H1 (cell line): ENCODE measurements around the gene NIPSNAP2. TPM values are rescaled to one million over a fixed set of nuclear protein-coding genes. Genes with fewer than 3 reads are reported as not detected.

Source experiments
- CTCF ChIA-PET: fragments of 300-600 bp; sonication (Branson Sonifier 250); formaldehyde crosslinking; loops from one replicate; lab custom pipeline; 2021; ENCODE audit not compliant: partially characterized antibody; lab: Charles Lee
- POLR2A ChIA-PET: fragments of 300-600 bp; sonication (Branson Sonifier 250); formaldehyde crosslinking; loops from one replicate; lab custom pipeline; 2021; ENCODE audit warnings: inconsistent platforms; ENCODE audit not compliant: partially characterized antibody; lab: Charles Lee
- DNase-seq, 2 experiments: peaks; one replicate each; pipeline versions ENCODE4 v3.0.0 to v3.0.0-alpha.2; 2010 to 2022; ENCODE audit warnings: low spot score in 2 of 2, low read depth in 1 of 2, mixed read lengths in 1 of 2
- FAIRE-seq: peaks from 2 replicates; lab custom pipeline; 2011; peaks lifted over from hg19 to GRCh38; lab: Jason Lieb, UNC
- H2AFZ ChIP-seq: 2 replicates; pipeline ENCODE4 v1.8.1; 2012; ENCODE audit warnings: low read length, inconsistent platforms
- H2AK5ac ChIP-seq: 2 replicates; pipeline ENCODE4 v1.6.1; 2013; ENCODE audit warnings: low read depth, low read length
- H2BK120ac ChIP-seq: replicated peaks from 2 replicates; pipeline ENCODE3; 2013; ENCODE audit warnings: low read depth, low read length, inconsistent platforms
- H2BK12ac ChIP-seq: 2 replicates; pipeline ENCODE4 v1.6.1; 2013; ENCODE audit warnings: low read depth, low read length
- H2BK15ac ChIP-seq: 2 replicates; pipeline ENCODE4 v1.6.1; 2013; ENCODE audit warnings: low read length
- H2BK20ac ChIP-seq: 2 replicates; pipeline ENCODE4 v1.6.1; 2013; ENCODE audit warnings: low read length
- H2BK5ac ChIP-seq: 2 replicates; pipeline ENCODE4 v1.6.1; 2013; ENCODE audit warnings: low read depth, low read length
- H3K14ac ChIP-seq: 2 replicates; pipeline ENCODE4 v1.6.1; 2013; ENCODE audit warnings: inconsistent platforms; ENCODE audit not compliant: insufficient read length
- H3K18ac ChIP-seq: 2 replicates; pipeline ENCODE4 v1.6.1; 2013; ENCODE audit warnings: low read length; ENCODE audit errors: extremely low read depth
- H3K23ac ChIP-seq: 2 replicates; pipeline ENCODE4 v1.6.1; 2013; ENCODE audit warnings: inconsistent platforms; ENCODE audit not compliant: insufficient read length
- H3K23me2 ChIP-seq: 2 replicates; pipeline ENCODE4 v1.6.1; 2013; ENCODE audit warnings: low read depth, low read length
- H3K27ac ChIP-seq: 2 replicates; pipeline ENCODE4 v1.6.1; 2011; ENCODE audit warnings: low read depth, low read length, inconsistent platforms
- H3K27me3 ChIP-seq, 4 experiments: replicated peaks in 1 of 4; 1 replicate in 1 of 4; 2 replicates in 3 of 4; pipeline versions ENCODE4 v1.6.1 to v1.8.1; 2011 to 2013; ENCODE audit warnings: low read length in 3 of 4, mild to moderate bottlenecking in 3 of 4, inconsistent platforms in 2 of 4, mixed read lengths in 2 of 4, moderate library complexity in 1 of 4; ENCODE audit not compliant: control insufficient read depth in 3 of 4, insufficient read depth in 3 of 4; ENCODE audit errors: extremely low read depth in 1 of 4
- H3K36me3 ChIP-seq, 4 experiments: 2 replicates each; pipeline versions ENCODE4 v1.6.1 to v1.8.1; 2011 to 2013; ENCODE audit warnings: mild to moderate bottlenecking in 4 of 4, low read length in 3 of 4, moderate library complexity in 2 of 4, control low read depth in 1 of 4, inconsistent platforms in 1 of 4; ENCODE audit not compliant: insufficient read depth in 4 of 4, control insufficient read depth in 2 of 4
- H3K4ac ChIP-seq: replicated peaks from 2 replicates; pipeline ENCODE3; 2013; ENCODE audit warnings: low read length, low read depth, mixed read lengths, inconsistent platforms; ENCODE audit not compliant: insufficient read length
- H3K4me1 ChIP-seq, 4 experiments: replicated peaks in 1 of 4; 1 replicate in 1 of 4; 2 replicates in 3 of 4; pipeline versions ENCODE4 v1.6.1 to v1.8.1; 2011 to 2013; ENCODE audit warnings: low read length in 3 of 4, inconsistent platforms in 2 of 4, mixed read lengths in 1 of 4; ENCODE audit not compliant: insufficient read depth in 4 of 4, control insufficient read depth in 3 of 4
- H3K4me2 ChIP-seq, 2 experiments: 2 replicates each; pipeline versions ENCODE4 v1.6.1 to v1.8.1; 2011 to 2013; ENCODE audit warnings: low read depth in 2 of 2, low read length in 2 of 2, control low read depth in 1 of 2, inconsistent platforms in 1 of 2, mild to moderate bottlenecking in 1 of 2; ENCODE audit not compliant: insufficient read depth in 1 of 2
- H3K4me3 ChIP-seq, 4 experiments: fragments of 200-600, 300-600 bp in 1 of 4; sonication (generic), shearing (Covaris generic), sonication (Bioruptor Twin) in 1 of 4; 2 replicates each; pipeline versions ENCODE4 v1.5.1 to v1.8.1; 2011 to 2016; ENCODE audit warnings: low read length in 4 of 4, low read depth in 3 of 4, control low read depth in 2 of 4, inconsistent platforms in 2 of 4, mild to moderate bottlenecking in 2 of 4, mixed read lengths in 1 of 4, moderate library complexity in 1 of 4; ENCODE audit not compliant: insufficient read depth in 2 of 4; ENCODE audit errors: extremely low read depth in 1 of 4
- H3K56ac ChIP-seq: replicated peaks from 2 replicates; pipeline ENCODE3; 2013; ENCODE audit warnings: low read depth, mild to moderate bottlenecking, mixed read lengths, low read length, inconsistent platforms; ENCODE audit not compliant: insufficient read length
- H3K79me1 ChIP-seq: 2 replicates; pipeline ENCODE4 v1.6.1; 2013; ENCODE audit warnings: low read depth, low read length, control low read depth
- H3K79me2 ChIP-seq, 2 experiments: 2 replicates each; pipeline versions ENCODE4 v1.6.1 to v1.8.1; 2012 to 2013; ENCODE audit warnings: low read length in 2 of 2, mild to moderate bottlenecking in 2 of 2, inconsistent platforms in 1 of 2; ENCODE audit not compliant: insufficient read depth in 2 of 2, control insufficient read depth in 1 of 2
- H3K9ac ChIP-seq, 4 experiments: replicated peaks in 1 of 4; 1 replicate in 1 of 4; 2 replicates in 3 of 4; pipeline versions ENCODE4 v1.6.1 to v1.8.1; 2011 to 2013; ENCODE audit warnings: low read depth in 3 of 4, low read length in 3 of 4, control low read depth in 2 of 4, mild to moderate bottlenecking in 2 of 4, moderate library complexity in 2 of 4, inconsistent platforms in 1 of 4; ENCODE audit errors: extremely low read depth in 1 of 4
- H3K9me3 ChIP-seq, 2 experiments: 2 replicates each; pipeline versions ENCODE4 v1.6.1 to v1.8.1; 2012 to 2013; ENCODE audit warnings: mild to moderate bottlenecking in 2 of 2, moderate library complexity in 2 of 2, control low read depth in 1 of 2, inconsistent platforms in 1 of 2, low read depth in 1 of 2, low read length in 1 of 2, mixed read lengths in 1 of 2; ENCODE audit not compliant: insufficient read depth in 2 of 2
- H4K20me1 ChIP-seq, 2 experiments: replicated peaks in 1 of 2; 2 replicates each; pipeline versions ENCODE3 to v1.8.1; 2011 to 2013; ENCODE audit warnings: inconsistent platforms in 2 of 2, low read length in 2 of 2, mild to moderate bottlenecking in 1 of 2; ENCODE audit not compliant: insufficient read depth in 2 of 2, control insufficient read depth in 1 of 2
- H4K5ac ChIP-seq: 2 replicates; pipeline ENCODE4 v1.6.1; 2013; ENCODE audit warnings: low read length, low read depth, mixed read lengths, inconsistent platforms; ENCODE audit not compliant: insufficient read length
- H4K8ac ChIP-seq: 2 replicates; pipeline ENCODE4 v1.8.0; 2013; ENCODE audit warnings: mild to moderate bottlenecking, moderate library complexity, low read length, inconsistent platforms; ENCODE audit not compliant: insufficient read depth; ENCODE audit errors: extremely low read depth
- H4K91ac ChIP-seq: replicated peaks from 2 replicates; pipeline ENCODE3; 2013; ENCODE audit warnings: low read length, mixed read lengths, inconsistent platforms; ENCODE audit not compliant: insufficient read length
- ASH2L ChIP-seq: fragments of 200-600, 300-600 bp; sonication (generic); IDR thresholded peaks from one replicate; pipeline ENCODE4 v1.7.1; 2017; ENCODE audit warnings: low read length
- BRCA1 ChIP-seq: IDR thresholded peaks from 2 replicates; pipeline ENCODE4 v1.6.1; 2012; ENCODE audit warnings: low read depth, low read length, improper control_type of control experiment
- CTBP2 ChIP-seq: IDR thresholded peaks from 2 replicates; pipeline ENCODE4 v1.7.0; 2011; ENCODE audit warnings: borderline replicate concordance, mild to moderate bottlenecking, moderate library complexity, mixed read lengths, low read length; ENCODE audit not compliant: insufficient read depth, insufficient read length
- CTCF ChIP-seq, 3 experiments: IDR thresholded peaks; 1 replicate in 2 of 3; 2 replicates in 1 of 3; pipeline versions ENCODE4 v1.5.1 to v1.6.1; 2011; ENCODE audit warnings: low read length in 3 of 3, mild to moderate bottlenecking in 3 of 3, inconsistent platforms in 2 of 3, low read depth in 1 of 3, moderate library complexity in 1 of 3; ENCODE audit not compliant: insufficient read depth in 1 of 3; ENCODE audit errors: control extremely low read depth in 1 of 3
- EZH2 ChIP-seq: fragments of 200-600 bp; sonication (generic); IDR thresholded peaks from 2 replicates; pipeline ENCODE4 v1.7.1; 2012; ENCODE audit warnings: low read depth, mild to moderate bottlenecking, moderate library complexity, low read length, inconsistent platforms; ENCODE audit not compliant: severe bottlenecking
- JUN ChIP-seq: IDR thresholded peaks from 2 replicates; pipeline ENCODE4 v1.6.1; 2011; ENCODE audit warnings: low read depth, mild to moderate bottlenecking, improper control_type of control experiment, low read length
- NANOG ChIP-seq: IDR thresholded peaks from 2 replicates; pipeline ENCODE4 v1.6.1; 2011; ENCODE audit warnings: low read length, low read depth, mild to moderate bottlenecking, inconsistent platforms; ENCODE audit not compliant: insufficient read depth, poor library complexity, severe bottlenecking
- POLR2A ChIP-seq, 2 experiments: IDR thresholded peaks; 1 replicate in 1 of 2; 2 replicates in 1 of 2; pipeline ENCODE4 v1.6.1; 2011; ENCODE audit warnings: low read depth in 2 of 2, low read length in 2 of 2, mild to moderate bottlenecking in 2 of 2; ENCODE audit errors: control extremely low read depth in 1 of 2
- POLR2AphosphoS5 ChIP-seq: IDR thresholded peaks from 2 replicates; pipeline ENCODE4 v1.6.1; 2011; ENCODE audit warnings: low read depth, low read length
- RFX5 ChIP-seq: IDR thresholded peaks from 2 replicates; pipeline ENCODE4 v1.6.1; 2011; ENCODE audit warnings: low read depth, low read length, improper control_type of control experiment, borderline replicate concordance
- SIX5 ChIP-seq: IDR thresholded peaks from 2 replicates; pipeline ENCODE4 v1.6.1; 2011; ENCODE audit warnings: mild to moderate bottlenecking, low read depth, low read length
- SP2 ChIP-seq: IDR thresholded peaks from 2 replicates; pipeline ENCODE4 v1.6.1; 2012; ENCODE audit warnings: mild to moderate bottlenecking, low read length, inconsistent platforms
- TCF12 ChIP-seq: IDR thresholded peaks from 2 replicates; pipeline ENCODE4 v1.6.1; 2011; ENCODE audit warnings: low read depth, mild to moderate bottlenecking, low read length
- WGBS, 2 experiments: shearing (Covaris generic) in 1 of 2; methylation state at CpG; one replicate each; pipeline versions ENCODE4 v1.1.6 to v1.1.7; 2013 to 2015; ENCODE audit warnings: low lambda C conversion rate in 2 of 2, mixed read lengths in 2 of 2, inconsistent platforms in 1 of 2, low coverage in 1 of 2, missing lambda C conversion rate in 1 of 2; ENCODE audit not compliant: insufficient replicate concordance in 2 of 2, insufficient coverage in 1 of 2, insufficient read length in 1 of 2; ENCODE audit errors: extremely low coverage in 1 of 2, missing lambda C conversion rate in 1 of 2; 5-methylcytosine and 5-hydroxymethylcytosine counted together
- polyA plus RNA-seq, 7 experiments: library from polyadenylated mRNA; depleted of rRNA in 3 of 7; stranded (reverse) in 5 of 7; unstranded in 2 of 7; fragments of >200 nt in 5 of 7; fragments of 200-250 nt in 2 of 7; gene quantifications; 1 replicate in 5 of 7; 2 replicates in 1 of 7; 4 replicates in 1 of 7; pipeline versions ENCODE4 v1.2.1 to v1.2.3, GENCODE V29; 2011 to 2013; ENCODE audit warnings: missing spikeins in 2 of 7, mixed read lengths in 2 of 7
- total RNA-seq: library from RNA; stranded (reverse); fragmentation: NEBNext Ultra II Directional; extraction: Animal tissue kit (Norgen Biotek cat#: 25700); gene quantifications from 2 replicates; pipeline ENCODE4 v1.2.1, GENCODE V29; 2021

Gene NIPSNAP2
- total and polyA plus RNA-seq, 2 of the 8 experiments (the other 6 are each of a cell fraction or from before 2014, with no cell fraction given), result 31.1 to 45.2 TPM

GRCh38 chr7:55992346-55992745, 28.0 kb downstream of the NIPSNAP2 start:
- CTCF ChIA-PET, result interaction anchor here (2.2 kb wide), 1 partner anchor 82 kb away, joined by 8 read pairs; no protein-coding TSS in a partner anchor
- TF ChIP-seq SP2 (no peak), JUN (no peak), RFX5 (no peak), CTBP2 (no peak), NANOG (no peak), TCF12 (no peak), ASH2L (no peak), POLR2A (IDR thresholded peaks at IDR 0.05; ENCODE audit: control extremely low read depth in 1 of 2, low read depth in 2 of 2, low read length in 2 of 2) (no peak), POLR2AphosphoS5 (no peak), EZH2 (no peak), SIX5 (no peak), BRCA1 (no peak), CTCF (IDR thresholded peaks at IDR 0.05; ENCODE audit: control extremely low read depth in 1 of 3, insufficient read depth in 1 of 3, low read depth in 1 of 3, low read length in 3 of 3) (no peak)

More at GRCh38 chr7:55992346-55992745, 28.0 kb downstream of the NIPSNAP2 start:
- Histone ChIP-seq H3K4ac (no peak overlapping the region), H2AK5ac (no peak overlapping the region), H2BK120ac (no peak overlapping the region), H3K23me2 (no peaks in the 10 kb centered on the region), H2BK20ac (no peak overlapping the region), H3K9me3 (no peaks in the 10 kb centered on the region), H4K8ac (no peak overlapping the region), H3K9ac (no peak overlapping the region), H4K5ac (no peak overlapping the region), H3K27me3 (no peaks in the 10 kb centered on the region), H3K4me2 (no peak overlapping the region), H3K56ac (no peak overlapping the region), H3K18ac (no peak overlapping the region), H3K79me2 (no peaks in the 10 kb centered on the region), H3K27ac (no peak overlapping the region), H3K79me1 (no peaks in the 10 kb centered on the region), H3K4me1 (no peaks in the 10 kb centered on the region), H2BK15ac (no peak overlapping the region), H2BK5ac (no peak overlapping the region), H3K4me3 (no peak overlapping the region), H2BK12ac (no peak overlapping the region), H3K14ac (no peak overlapping the region), H3K23ac (no peak overlapping the region), H4K20me1 (peaks cover 0 to 5% of the 10 kb centered on the region in 2 experiments), H3K36me3 (peaks cover 2 to 3% (median 3%) of the 10 kb centered on the region in 4 experiments; a peak in 3 of 8 replicates), H4K91ac (no peak overlapping the region), H2AFZ (no peak overlapping the region)
- no peak for DNase-seq
- 98% methylated on average over 3 of the region's 3 CpGs; no CpG with 5 or more reads in 1 of the 2 experiments for WGBS, 2 experiments
- no peak for FAIRE-seq
- POLR2A ChIA-PET, result no interaction called here
